ENCODE results near the gene MAPK6. TPM values are rescaled to one million over a fixed set of nuclear protein-coding genes. Genes with fewer than 3 reads are reported as not detected.
A peak's percentile ranks its signal among the peaks of the same experiment; 100 is the strongest.

Gene MAPK6
- total and polyA plus RNA-seq, 2 of the 8 experiments (the other 6 are each of a cell fraction or from before 2014, with no cell fraction given) = 22.6 to 108 TPM

- 1% methylated on average over 56 of the region's 58 CpGs; no CpG with 5 or more reads in 1 of the 2 experiments for WGBS, 2 experiments (ENCODE audit: extremely low coverage in 1 of 2, insufficient coverage in 1 of 2, insufficient read length in 1 of 2, insufficient replicate concordance in 2 of 2, low coverage in 1 of 2, low lambda C conversion rate in 2 of 2, missing lambda C conversion rate in 1 of 2)
- peak within 1 kb of the TSS; percentile 92 to 100 (median 100) for H3K4me3 ChIP-seq (ENCODE audit: extremely low read depth in 1 of 4, insufficient read depth in 2 of 4, low read depth in 3 of 4, low read length in 4 of 4)
- H2BK20ac ChIP-seq (ENCODE audit: low read length) = no peak within 1 kb of the TSS
- peak within 1 kb of the TSS; percentile 16 for H3K4ac ChIP-seq (replicated peaks; ENCODE audit: insufficient read length, low read depth, low read length)
- peak within 1 kb of the TSS; percentile 91 to 97 (median 94) for H3K9ac ChIP-seq (replicated peaks in 1 of 4; ENCODE audit: extremely low read depth in 1 of 4, low read depth in 3 of 4, low read length in 3 of 4)
- peak within 1 kb of the TSS; percentile 95 for H4K8ac ChIP-seq (ENCODE audit: extremely low read depth, insufficient read depth, low read length)
- peak within 1 kb of the TSS; percentile 86 for H4K5ac ChIP-seq (ENCODE audit: insufficient read length, low read depth, low read length)
- FAIRE-seq (peak; percentile 88), DNase-seq (ENCODE audit: low read depth in 1 of 2, low spot score in 2 of 2) (peak; percentile 81 to 83)
- no peaks in the 10 kb centered on the region for H3K27me3 ChIP-seq (replicated peaks in 1 of 4; ENCODE audit: control insufficient read depth in 3 of 4, extremely low read depth in 1 of 4, insufficient read depth in 3 of 4, low read length in 3 of 4)
- H3K14ac ChIP-seq (ENCODE audit: insufficient read length) = no peak within 1 kb of the TSS
- H3K18ac ChIP-seq (ENCODE audit: extremely low read depth, low read length) = peak within 1 kb of the TSS; percentile 99
- H3K36me3 ChIP-seq (ENCODE audit: control insufficient read depth in 2 of 4, insufficient read depth in 4 of 4, low read length in 3 of 4) = no peaks in the 10 kb centered on the region
- no peak within 1 kb of the TSS for H2AK5ac ChIP-seq (ENCODE audit: low read depth, low read length)
- peak within 1 kb of the TSS; percentile 54 for H4K91ac ChIP-seq (replicated peaks; ENCODE audit: insufficient read length, low read length)
- POLR2A ChIA-PET (ENCODE audit: partially characterized antibody) = interaction anchor here (0.6 to 3.0 kb wide), 42 partner anchors 9 to 873 kb away, joined by 3 to 17 read pairs (median 3); partner anchors contain the start of genes MAPK6 and TMOD3
- H3K9me3 ChIP-seq (ENCODE audit: insufficient read depth in 2 of 2, low read depth in 1 of 2, low read length in 1 of 2) = no peaks in the 10 kb centered on the region
- peak within 1 kb of the TSS; percentile 97 for H3K27ac ChIP-seq (ENCODE audit: low read depth, low read length)
- peaks cover 8% of the 10 kb centered on the region; the same call in 1 of the 2 replicates for H3K23me2 ChIP-seq (ENCODE audit: low read depth, low read length)
- 0 out of 2 replicates have a peak within 1 kb of the TSS, but pooled peaks have one; percentile 46 for H2BK15ac ChIP-seq (ENCODE audit: low read length)
- peak within 1 kb of the TSS; percentile 91; the same call in 1 of the 2 replicates for H2AFZ ChIP-seq (ENCODE audit: low read length)
- no peak within 1 kb of the TSS for H3K23ac ChIP-seq (ENCODE audit: insufficient read length)
- peak within 1 kb of the TSS; percentile 94; the same call in 1 of the 2 replicates for H2BK12ac ChIP-seq (ENCODE audit: low read depth, low read length)
- peak within 1 kb of the TSS; percentile 77 for H3K56ac ChIP-seq (replicated peaks; ENCODE audit: insufficient read length, low read depth, low read length)
- peak within 1 kb of the TSS; percentile 62 to 93 for H3K4me2 ChIP-seq (ENCODE audit: insufficient read depth in 1 of 2, low read depth in 2 of 2, low read length in 2 of 2)
- CTCF ChIA-PET (ENCODE audit: partially characterized antibody) = interaction anchor here (0.6 to 2.4 kb wide), 13 partner anchors 9 to 214 kb away, joined by 3 to 9 read pairs (median 3); no protein-coding TSS in a partner anchor
- peak within 1 kb of the TSS; percentile 99 for H2BK5ac ChIP-seq (ENCODE audit: low read depth, low read length)
- peaks cover 7 to 45% of the 10 kb centered on the region in 2 experiments for H3K79me2 ChIP-seq (ENCODE audit: control insufficient read depth in 1 of 2, insufficient read depth in 2 of 2, low read length in 2 of 2)
- no peaks in the 10 kb centered on the region; a peak in 1 of 7 replicates for H3K4me1 ChIP-seq (replicated peaks in 1 of 4; ENCODE audit: control insufficient read depth in 3 of 4, insufficient read depth in 4 of 4, low read length in 3 of 4)
- no peaks in the 10 kb centered on the region for H4K20me1 ChIP-seq (replicated peaks in 1 of 2; ENCODE audit: control insufficient read depth in 1 of 2, insufficient read depth in 2 of 2, low read length in 2 of 2)
- H2BK120ac ChIP-seq (replicated peaks; ENCODE audit: low read depth, low read length) = no peak within 1 kb of the TSS
- no peaks in the 10 kb centered on the region; the same call in 1 of the 2 replicates for H3K79me1 ChIP-seq (ENCODE audit: low read depth, low read length)
- TF ChIP-seq TAF7 (optimal IDR thresholded peaks at IDR 0.05; ENCODE audit: borderline replicate concordance, low read depth, low read length) = peak; percentile 64
- TF ChIP-seq SUZ12 (IDR thresholded peaks at IDR 0.05; ENCODE audit: low read length) = no peak
- TF ChIP-seq CTCF (IDR thresholded peaks at IDR 0.05; ENCODE audit: control extremely low read depth in 1 of 3, insufficient read depth in 1 of 3, low read depth in 1 of 3, low read length in 3 of 3) = peak in 2 of 3 experiments; percentile 23 to 27; a peak in 2 of 4 replicates
- peak; percentile 93 for TF ChIP-seq ATF3 (IDR thresholded peaks at IDR 0.05; ENCODE audit: insufficient read depth, low read depth, low read length)
- peak; percentile 78 for TF ChIP-seq CREB1 (IDR thresholded peaks at IDR 0.05)
- TF ChIP-seq EP300 (IDR thresholded peaks at IDR 0.05; ENCODE audit: borderline replicate concordance in 1 of 2, low read depth in 2 of 2, low read length in 2 of 2) = no peak
- TF ChIP-seq PHF8 (conservative IDR thresholded peaks at IDR 0.05; ENCODE audit: low read depth, low read length) = peak; percentile 96
These were observed 47.5 kb upstream of the MAPK6 start, which contains the start of gene LEO1 for GRCh38 chr15:51971375-51972133. TSS of gene LEO1 (minus strand) at chr15:51971778. CDS start at chr15:51971745, 33 bp downstream.

Measured in H1 (cell line).